Epidermal melanocyte (primary cell): ENCODE measurements around the gene NFE2L1.
A peak's percentile ranks its signal among the peaks of the same experiment; 100 is the strongest.

ENCODE experiments used
- DNase-seq: peaks from one replicate; pipeline ENCODE4 v3.0.0; 2011; ENCODE audit warnings: low spot score; ENCODE audit not compliant: insufficient read length

Gene NFE2L1

DNA sequence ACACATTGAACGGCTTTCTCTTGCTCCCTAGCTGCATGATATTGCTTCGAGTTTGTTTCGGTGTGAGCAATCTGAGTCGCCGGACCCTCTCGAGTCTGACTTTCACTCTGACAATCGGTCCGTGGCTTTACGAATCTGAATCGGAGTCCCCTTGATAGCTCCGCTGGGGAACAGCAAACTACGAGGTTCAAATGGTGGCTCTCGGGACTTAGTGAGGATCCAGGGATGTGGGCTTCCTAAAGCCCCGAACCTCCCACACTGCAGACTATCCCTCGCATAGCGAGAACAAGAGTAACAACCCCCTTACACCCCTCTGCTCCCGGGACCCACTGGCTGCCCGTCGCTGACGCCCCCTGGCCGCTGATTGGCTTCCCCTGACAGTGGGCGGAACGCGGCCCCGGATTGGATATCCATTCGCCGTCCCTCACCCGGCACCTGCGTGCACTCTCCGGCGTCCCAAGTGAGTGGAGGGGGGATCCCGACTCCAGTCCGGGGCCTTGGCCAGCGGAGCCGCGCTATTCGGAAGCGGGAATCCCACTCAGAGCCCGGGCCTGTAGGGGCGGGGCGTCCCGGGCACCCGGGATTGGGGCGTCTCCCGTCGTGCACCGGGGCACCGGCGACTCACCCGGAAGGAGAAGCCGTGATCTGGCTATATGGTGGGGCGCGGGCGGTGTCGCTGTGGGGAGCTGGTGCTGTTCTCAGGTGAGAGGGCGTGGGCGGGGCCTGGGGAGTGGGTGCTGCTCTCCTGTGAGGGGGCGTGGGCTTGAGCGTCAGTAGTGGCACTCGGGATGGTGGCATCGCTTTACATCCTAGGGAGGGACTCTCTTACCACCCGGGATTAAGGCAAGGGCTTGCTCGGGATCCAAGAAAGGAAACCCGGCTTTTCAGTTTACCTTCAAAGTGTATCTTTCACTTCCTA, 59.2 kb downstream of the NFE2L1 start, which contains the start of gene SNX11:
Gene SNX11 (plus strand): TSS at position 630 of the 919 bp plus-strand sequence. CDS start 4,278 bp downstream, outside the sequence.
- peak; percentile 66 for DNase-seq

DNA sequence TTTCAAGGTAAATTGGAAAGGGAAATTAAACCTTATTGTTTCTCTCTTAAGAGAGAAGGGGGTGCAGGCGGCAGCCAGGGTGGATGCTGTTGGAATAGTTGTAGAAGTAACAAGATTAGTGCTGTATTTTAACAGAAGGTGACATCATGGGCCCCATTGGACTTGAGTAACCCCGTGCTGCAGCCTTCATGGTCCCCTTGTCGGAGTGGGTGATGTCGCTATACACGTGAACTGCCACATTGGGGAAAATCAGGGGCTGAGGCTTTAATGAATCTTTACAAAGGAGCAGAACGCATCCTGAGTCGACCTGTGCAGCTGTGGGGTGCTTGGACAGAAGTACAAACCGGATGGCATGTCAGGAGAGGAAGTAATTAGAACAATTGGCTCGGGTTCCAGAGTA, 62.6 kb downstream of the NFE2L1 start:
- no peak for DNase-seq
